HG03066 (cell line): ENCODE data around the gene MCCC1.
"Not testable (repeated sequence)": the region's sequence is repeated elsewhere in the genome, so short reads cannot be mapped to it uniquely, and the experiment has no call there.

Experiments used
- ATAC-seq: cut with Tn5 transposase; IDR thresholded peaks from one replicate; pipeline ENCODE4 v1.9.1; 2021; ENCODE audit warnings: low read depth; ENCODE audit not compliant: unreplicated experiment

The MCCC1 gene

GRCh38 chr3:183106635-183107034 is 7.3 kb upstream of the MCCC1 start:
- ATAC-seq = no peak

- not testable (repeated sequence) for ATAC-seq
These were observed 4.7 kb upstream of the MCCC1 start for GRCh38 chr3:183103950-183104349.

GRCh38 chr3:183101040-183101439 is 1.7 kb upstream of the MCCC1 start:
- not testable (repeated sequence) for ATAC-seq

GRCh38 chr3:183100376-183100775 is 1.1 kb upstream of the MCCC1 start:
- ATAC-seq = no peak

- no peak for ATAC-seq
These were observed 525 bp upstream of the MCCC1 start for GRCh38 chr3:183099838-183100204.

GRCh38 chr3:183098536-183099025 is 715 bp downstream of the MCCC1 start:
- ATAC-seq = no peak

GRCh38 chr3:183094711-183095110 is 4.6 kb downstream of the MCCC1 start:
- no peak for ATAC-seq

GRCh38 chr3:183092256-183092655 is 7.0 kb downstream of the MCCC1 start:
- ATAC-seq = no peak

GRCh38 chr3:183087184-183087583 is 12.1 kb downstream of the MCCC1 start:
- ATAC-seq = no peak

- no peak for ATAC-seq
These were observed 13.5 kb downstream of the MCCC1 start for GRCh38 chr3:183085634-183086390.

GRCh38 chr3:183082355-183082915 is 16.9 kb downstream of the MCCC1 start:
- no peak for ATAC-seq

GRCh38 chr3:183081459-183082183 is 17.7 kb downstream of the MCCC1 start:
- no peak for ATAC-seq

- no peak for ATAC-seq
These were observed 18.7 kb downstream of the MCCC1 start for GRCh38 chr3:183080628-183081027.

- ATAC-seq = no peak
These were observed 24.4 kb downstream of the MCCC1 start for GRCh38 chr3:183074881-183075280.

GRCh38 chr3:183074261-183074660 is 25.0 kb downstream of the MCCC1 start:
- no peak for ATAC-seq

- ATAC-seq = no peak
These were observed 25.5 kb downstream of the MCCC1 start for GRCh38 chr3:183073839-183074238.

- ATAC-seq = no peak
These were observed 28.4 kb downstream of the MCCC1 start for GRCh38 chr3:183070892-183071291.

GRCh38 chr3:183069086-183069485 is 30.2 kb downstream of the MCCC1 start:
- ATAC-seq = no peak

- ATAC-seq = not testable (repeated sequence)
These were observed 32.4 kb downstream of the MCCC1 start for GRCh38 chr3:183066891-183067290.

- ATAC-seq = no peak
These were observed 34.8 kb downstream of the MCCC1 start for GRCh38 chr3:183064475-183064874.

- ATAC-seq = no peak
These were observed 37.7 kb downstream of the MCCC1 start for GRCh38 chr3:183061391-183062172.
